ENCODE data around the gene NAALADL2. TPM values are rescaled to one million over a fixed set of nuclear protein-coding genes. Genes with fewer than 3 reads are reported as not detected.

Gene NAALADL2
- total RNA-seq, 2 experiments from 2014 or later = 0.30 to 1.2 TPM

DNA sequence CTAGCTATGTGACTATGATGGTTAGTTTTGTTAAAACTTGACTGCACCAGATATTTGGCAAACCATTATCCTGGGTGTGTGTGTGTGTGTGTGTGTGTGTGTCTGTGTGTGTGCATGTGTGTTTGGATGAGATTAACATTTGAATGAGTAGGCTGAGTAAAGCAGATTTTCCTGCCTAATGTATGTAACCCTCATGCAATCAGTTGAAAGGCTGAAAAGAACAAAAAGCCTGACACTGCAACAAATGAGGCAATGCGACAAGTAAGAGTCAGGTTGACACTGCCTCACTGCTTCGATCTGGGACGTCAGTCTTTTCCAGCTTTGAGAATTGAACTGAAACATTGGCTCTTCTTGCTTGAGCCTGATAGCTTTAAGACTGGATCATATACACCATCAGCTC, 643.0 kb downstream of the NAALADL2 start:
- H3K9me3 Mint-ChIP-seq = peaks cover 3% of the 10 kb centered on the region
- H3K4me1 ChIP-seq (ENCODE audit: insufficient read depth, low read length) = no peaks in the 10 kb centered on the region
- no peaks in the 10 kb centered on the region for H3K27me3 ChIP-seq (ENCODE audit: control insufficient read depth in 1 of 2, insufficient read depth in 2 of 2, low read length in 2 of 2)
- ATAC-seq (ENCODE audit: poor library complexity) (no peak), DNase-seq (no peak)
- H3K36me3 Mint-ChIP-seq (ENCODE audit: low read depth) = no peaks in the 10 kb centered on the region
- H3K4me1 Mint-ChIP-seq (ENCODE audit: low read depth) = no peaks in the 10 kb centered on the region
- H3K4me3 ChIP-seq (ENCODE audit: low read length) = no peak overlapping the region
- H3K27ac Mint-ChIP-seq = no peak overlapping the region
- no peaks in the 10 kb centered on the region for H3K36me3 ChIP-seq (ENCODE audit: insufficient read depth, low read length)
- TF ChIP-seq, protein P1, sequence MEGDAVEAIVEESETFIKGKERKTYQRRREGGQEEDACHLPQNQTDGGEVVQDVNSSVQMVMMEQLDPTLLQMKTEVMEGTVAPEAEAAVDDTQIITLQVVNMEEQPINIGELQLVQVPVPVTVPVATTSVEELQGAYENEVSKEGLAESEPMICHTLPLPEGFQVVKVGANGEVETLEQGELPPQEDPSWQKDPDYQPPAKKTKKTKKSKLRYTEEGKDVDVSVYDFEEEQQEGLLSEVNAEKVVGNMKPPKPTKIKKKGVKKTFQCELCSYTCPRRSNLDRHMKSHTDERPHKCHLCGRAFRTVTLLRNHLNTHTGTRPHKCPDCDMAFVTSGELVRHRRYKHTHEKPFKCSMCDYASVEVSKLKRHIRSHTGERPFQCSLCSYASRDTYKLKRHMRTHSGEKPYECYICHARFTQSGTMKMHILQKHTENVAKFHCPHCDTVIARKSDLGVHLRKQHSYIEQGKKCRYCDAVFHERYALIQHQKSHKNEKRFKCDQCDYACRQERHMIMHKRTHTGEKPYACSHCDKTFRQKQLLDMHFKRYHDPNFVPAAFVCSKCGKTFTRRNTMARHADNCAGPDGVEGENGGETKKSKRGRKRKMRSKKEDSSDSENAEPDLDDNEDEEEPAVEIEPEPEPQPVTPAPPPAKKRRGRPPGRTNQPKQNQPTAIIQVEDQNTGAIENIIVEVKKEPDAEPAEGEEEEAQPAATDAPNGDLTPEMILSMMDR (IDR thresholded peaks at IDR 0.05) = no peak
- POLR2A ChIA-PET = no interaction called here
- intact Hi-C loops (cut with DNase I, micrococcal nuclease) = no loop called here
- no peak overlapping the region for H3K27ac ChIP-seq (ENCODE audit: low read depth in 1 of 2, low read length in 2 of 2)
- H3K9me3 ChIP-seq (ENCODE audit: control insufficient read depth in 1 of 2, insufficient read depth in 1 of 2, low read length in 2 of 2) = no peaks in the 10 kb centered on the region
- CTCF ChIA-PET = no interaction called here
- H3K27me3 Mint-ChIP-seq = no peaks in the 10 kb centered on the region
- H3K4me3 Mint-ChIP-seq = no peak overlapping the region

DNA sequence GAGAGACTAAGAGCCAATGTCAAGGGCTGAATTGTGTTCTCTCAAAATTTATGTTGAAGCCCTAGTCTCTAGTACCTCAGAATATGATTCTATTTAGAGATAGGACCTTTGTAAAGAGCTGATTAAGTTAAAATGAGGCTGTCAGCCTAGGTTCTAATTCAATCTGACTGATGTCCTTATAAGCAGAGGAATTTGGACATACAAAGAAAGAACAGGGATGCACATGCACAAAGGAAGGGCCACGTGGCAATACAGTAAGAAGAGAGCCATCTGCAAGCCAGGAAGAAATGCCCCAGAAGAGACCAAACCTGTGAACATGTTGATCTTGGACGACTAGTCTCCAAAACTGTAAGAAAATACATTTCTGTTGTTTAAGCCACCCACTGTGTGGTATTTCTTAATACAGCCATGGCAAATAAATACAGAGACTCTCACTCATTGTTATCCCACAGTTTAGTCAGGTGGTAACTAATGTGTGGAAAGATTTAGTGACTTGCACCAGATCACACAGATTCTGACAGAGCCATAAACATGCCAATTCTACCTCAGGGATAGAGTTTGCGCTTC, 652.2 kb downstream of the NAALADL2 start:
- TF ChIP-seq, protein P1 (IDR thresholded peaks at IDR 0.05) = no peak
- ChIA-PET CTCF (no interaction called here), POLR2A (no interaction called here)
- no peaks in the 10 kb centered on the region for H3K4me1 ChIP-seq (ENCODE audit: insufficient read depth, low read length)
- peaks cover 0 to 4% of the 10 kb centered on the region in 2 experiments for H3K9me3 ChIP-seq (ENCODE audit: control insufficient read depth in 1 of 2, insufficient read depth in 1 of 2, low read length in 2 of 2)
- Mint-ChIP-seq H3K36me3 (ENCODE audit: low read depth) (no peaks in the 10 kb centered on the region), H3K27me3 (no peaks in the 10 kb centered on the region), H3K4me3 (no peak overlapping the region), H3K9me3 (no peaks in the 10 kb centered on the region), H3K27ac (no peak overlapping the region), H3K4me1 (ENCODE audit: low read depth) (no peaks in the 10 kb centered on the region)
- DNase-seq (no peak), ATAC-seq (ENCODE audit: poor library complexity) (no peak)
- H3K27me3 ChIP-seq (ENCODE audit: control insufficient read depth in 1 of 2, insufficient read depth in 2 of 2, low read length in 2 of 2) = no peaks in the 10 kb centered on the region
- H3K36me3 ChIP-seq (ENCODE audit: insufficient read depth, low read length) = no peaks in the 10 kb centered on the region
- no peak overlapping the region for H3K27ac ChIP-seq (ENCODE audit: low read depth in 1 of 2, low read length in 2 of 2)
- intact Hi-C loops (cut with DNase I, micrococcal nuclease) = no loop called here
- H3K4me3 ChIP-seq (ENCODE audit: low read length) = no peak overlapping the region

DNA sequence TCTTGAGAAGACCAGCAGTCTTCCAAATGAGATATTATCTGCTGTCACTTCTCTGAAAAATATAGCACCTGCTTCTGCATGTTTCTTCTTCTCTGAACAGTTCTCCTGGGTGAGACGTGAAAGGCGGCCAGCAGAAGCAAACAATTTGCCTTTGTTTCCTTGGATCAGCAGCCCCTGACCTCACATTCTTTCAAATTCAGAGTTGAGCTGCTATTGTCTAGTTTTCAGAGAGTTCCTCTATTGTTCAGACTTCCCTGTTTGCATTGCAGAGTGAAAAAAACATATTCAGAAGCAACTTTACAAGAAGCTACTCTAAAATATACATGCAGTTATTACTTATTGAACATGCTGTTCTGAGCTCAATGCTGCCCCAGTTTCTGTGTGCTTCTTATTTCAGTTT, 653.6 kb downstream of the NAALADL2 start:
- ATAC-seq (ENCODE audit: poor library complexity) (no peak), DNase-seq (no peak)
- no peak overlapping the region for H3K27ac Mint-ChIP-seq
- Histone ChIP-seq H3K27ac (ENCODE audit: low read depth in 1 of 2, low read length in 2 of 2) (no peak overlapping the region), H3K9me3 (ENCODE audit: control insufficient read depth in 1 of 2, insufficient read depth in 1 of 2, low read length in 2 of 2) (no peaks in the 10 kb centered on the region), H3K4me3 (ENCODE audit: low read length) (no peak overlapping the region), H3K4me1 (ENCODE audit: insufficient read depth, low read length) (no peaks in the 10 kb centered on the region), H3K36me3 (ENCODE audit: insufficient read depth, low read length) (no peaks in the 10 kb centered on the region), H3K27me3 (ENCODE audit: control insufficient read depth in 1 of 2, insufficient read depth in 2 of 2, low read length in 2 of 2) (no peaks in the 10 kb centered on the region)
- intact Hi-C loops (cut with DNase I, micrococcal nuclease) = no loop called here
- no peaks in the 10 kb centered on the region for H3K9me3 Mint-ChIP-seq
- H3K36me3 Mint-ChIP-seq (ENCODE audit: low read depth) = no peaks in the 10 kb centered on the region
- ChIA-PET CTCF (no interaction called here), POLR2A (no interaction called here)
- TF ChIP-seq, protein P1 (IDR thresholded peaks at IDR 0.05) = no peak
- no peaks in the 10 kb centered on the region for H3K27me3 Mint-ChIP-seq
- no peaks in the 10 kb centered on the region for H3K4me1 Mint-ChIP-seq (ENCODE audit: low read depth)
- H3K4me3 Mint-ChIP-seq = no peak overlapping the region

Measured in CD4-positive, alpha-beta T cell (primary cell).